ENCODE data around the gene JUP. TPM values are rescaled to one million over a fixed set of nuclear protein-coding genes. Genes with fewer than 3 reads are reported as not detected.

The JUP gene
- total and polyA plus RNA-seq, 4 donors: 39.1 to 56.0 (median 44.2) TPM

- Histone ChIP-seq H3K9ac (ENCODE audit: low read depth in 1 of 2, low read length in 2 of 2) (no peak within 1 kb of the TSS), H3K4me1 (ENCODE audit: control insufficient read depth in 4 of 4, insufficient read depth in 4 of 4, low read length in 3 of 4) (no peaks in the 10 kb centered on the region), H3K27me3 (ENCODE audit: control insufficient read depth in 4 of 4, insufficient read depth in 4 of 4, low read length in 3 of 4) (no peaks in the 10 kb centered on the region), H3K27ac (ENCODE audit: low read depth in 1 of 2, low read length in 2 of 2) (no peak within 1 kb of the TSS), H3K36me3 (ENCODE audit: control insufficient read depth in 4 of 4, insufficient read depth in 3 of 4, low read depth in 1 of 4, low read length in 3 of 4) (no peaks in the 10 kb centered on the region), H3K4me3 (ENCODE audit: low read depth in 1 of 3, low read length in 3 of 3) (no peak within 1 kb of the TSS), H3K9me3 (ENCODE audit: control insufficient read depth in 4 of 4, low read length in 3 of 4) (no peaks in the 10 kb centered on the region)
- no peak for DNase-seq (ENCODE audit: low spot score)
- TF ChIP-seq HNF4G (IDR thresholded peaks at IDR 0.05) (no peak), YY1 (IDR thresholded peaks at IDR 0.05) (no peak), FOXA2 (IDR thresholded peaks at IDR 0.05) (no peak), CTCF (IDR thresholded peaks at IDR 0.05; ENCODE audit: low read depth, low read length, missing input control) (no peak), MAX (IDR thresholded peaks at IDR 0.05) (no peak), SP1 (IDR thresholded peaks at IDR 0.05) (no peak), HNF4A (conservative IDR thresholded peaks at IDR 0.05) (no peak), RXRA (IDR thresholded peaks at IDR 0.05) (no peak), JUND (IDR thresholded peaks at IDR 0.05) (no peak), RAD21 (IDR thresholded peaks at IDR 0.05) (no peak), ATF3 (IDR thresholded peaks at IDR 0.05) (no peak)
- WGBS: 87% methylated on average over 12 of the region's 12 CpGs
Measured at GRCh38 chr17:41711669-41712400, 74.7 kb downstream of the JUP start, which contains the start of gene GAST. GAST (plus strand) TSS chr17:41712331; CDS start chr17:41715437, 3,106 bp downstream.

GRCh38 chr17:41710472-41711090, 75.9 kb downstream of the JUP start:
- Histone ChIP-seq H3K27ac (ENCODE audit: low read depth in 1 of 2, low read length in 2 of 2) (no peak overlapping the region), H3K9me3 (ENCODE audit: control insufficient read depth in 4 of 4, low read length in 3 of 4) (no peaks in the 10 kb centered on the region), H3K36me3 (ENCODE audit: control insufficient read depth in 4 of 4, insufficient read depth in 3 of 4, low read depth in 1 of 4, low read length in 3 of 4) (no peaks in the 10 kb centered on the region), H3K4me3 (ENCODE audit: low read depth in 1 of 3, low read length in 3 of 3) (no peak overlapping the region), H3K27me3 (ENCODE audit: control insufficient read depth in 4 of 4, insufficient read depth in 4 of 4, low read length in 3 of 4) (no peaks in the 10 kb centered on the region), H3K9ac (ENCODE audit: low read depth in 1 of 2, low read length in 2 of 2) (no peak overlapping the region), H3K4me1 (ENCODE audit: control insufficient read depth in 4 of 4, insufficient read depth in 4 of 4, low read length in 3 of 4) (no peaks in the 10 kb centered on the region)
- no peak for TF ChIP-seq JUND (IDR thresholded peaks at IDR 0.05)
- TF ChIP-seq REST (IDR thresholded peaks at IDR 0.05): no peak
- no peak for TF ChIP-seq YY1 (IDR thresholded peaks at IDR 0.05)
- TF ChIP-seq GABPA (IDR thresholded peaks at IDR 0.05 in 1 of 2, conservative IDR thresholded peaks at IDR 0.05 in 1 of 2): no peak
- TF ChIP-seq ZBTB33 (IDR thresholded peaks at IDR 0.05): no peak
- TF ChIP-seq EGR1 (IDR thresholded peaks at IDR 0.05; ENCODE audit: low read depth in 2 of 2): no peak
- no peak for TF ChIP-seq CTCF (IDR thresholded peaks at IDR 0.05; ENCODE audit: low read depth, low read length, missing input control)
- no peak for TF ChIP-seq HNF4A (conservative IDR thresholded peaks at IDR 0.05)
- no peak for TF ChIP-seq NR2F2 (IDR thresholded peaks at IDR 0.05)
- no peak for TF ChIP-seq MAX (IDR thresholded peaks at IDR 0.05)
- no peak for TF ChIP-seq HNF4G (IDR thresholded peaks at IDR 0.05)
- TF ChIP-seq FOXA2 (IDR thresholded peaks at IDR 0.05): no peak
- no peak for TF ChIP-seq RAD21 (IDR thresholded peaks at IDR 0.05)
- no peak for TF ChIP-seq SP1 (IDR thresholded peaks at IDR 0.05)
- TF ChIP-seq ATF3 (IDR thresholded peaks at IDR 0.05): no peak
- TF ChIP-seq TAF1 (conservative IDR thresholded peaks at IDR 0.05): no peak
- no peak for TF ChIP-seq FOXA1 (IDR thresholded peaks at IDR 0.05)
- no peak for TF ChIP-seq RXRA (IDR thresholded peaks at IDR 0.05)
- DNase-seq (ENCODE audit: low spot score): no peak
- 75% methylated on average over 8 of the region's 8 CpGs for WGBS
